RWPE1 (cell line): Measurements from ENCODE around the gene COPZ1.
A peak's percentile ranks its signal among the peaks of the same experiment; 100 is the strongest.

ENCODE experiments used
- CTCF ChIA-PET: fragments of 350-600 bp; sonication (Branson Sonifier 250); formaldehyde crosslinking; extraction: SDS; loops from one replicate; lab custom pipeline; 2021; lab: Yijun Ruan, JAX
- POLR2A ChIA-PET: fragments of 400-600 bp; formaldehyde crosslinking; extraction: SDS; loops from one replicate; lab custom pipeline; 2020; ENCODE audit warnings: antibody characterized with exemption; ENCODE audit not compliant: low non-redundant PET; lab: Yijun Ruan, JAX
- DNase-seq: peaks from one replicate; pipeline ENCODE4 v3.0.0; 2012; ENCODE audit warnings: low spot score
- H3K27ac ChIP-seq: fragments of 450-650 bp; 2 replicates; pipeline ENCODE4 v1.5.1; 2017
- TF ChIP-seq, protein P1 (sequence below): fragments of 450-650 bp; conservative IDR thresholded peaks from 2 replicates; pipeline ENCODE4 v1.5.1; 2017; ENCODE audit warnings: low read depth, mild to moderate bottlenecking

Gene COPZ1

GRCh38 chr12:54286042-54287030 is 38.6 kb upstream of the COPZ1 start:
- H3K27ac ChIP-seq = peak overlapping the region; percentile 65

GRCh38 chr12:54287261-54288157 is 37.4 kb upstream of the COPZ1 start:
- TF ChIP-seq, protein P1, sequence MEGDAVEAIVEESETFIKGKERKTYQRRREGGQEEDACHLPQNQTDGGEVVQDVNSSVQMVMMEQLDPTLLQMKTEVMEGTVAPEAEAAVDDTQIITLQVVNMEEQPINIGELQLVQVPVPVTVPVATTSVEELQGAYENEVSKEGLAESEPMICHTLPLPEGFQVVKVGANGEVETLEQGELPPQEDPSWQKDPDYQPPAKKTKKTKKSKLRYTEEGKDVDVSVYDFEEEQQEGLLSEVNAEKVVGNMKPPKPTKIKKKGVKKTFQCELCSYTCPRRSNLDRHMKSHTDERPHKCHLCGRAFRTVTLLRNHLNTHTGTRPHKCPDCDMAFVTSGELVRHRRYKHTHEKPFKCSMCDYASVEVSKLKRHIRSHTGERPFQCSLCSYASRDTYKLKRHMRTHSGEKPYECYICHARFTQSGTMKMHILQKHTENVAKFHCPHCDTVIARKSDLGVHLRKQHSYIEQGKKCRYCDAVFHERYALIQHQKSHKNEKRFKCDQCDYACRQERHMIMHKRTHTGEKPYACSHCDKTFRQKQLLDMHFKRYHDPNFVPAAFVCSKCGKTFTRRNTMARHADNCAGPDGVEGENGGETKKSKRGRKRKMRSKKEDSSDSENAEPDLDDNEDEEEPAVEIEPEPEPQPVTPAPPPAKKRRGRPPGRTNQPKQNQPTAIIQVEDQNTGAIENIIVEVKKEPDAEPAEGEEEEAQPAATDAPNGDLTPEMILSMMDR = no peak
- H3K27ac ChIP-seq = peak overlapping the region; percentile 73
- CTCF ChIA-PET = interaction anchor here (0.5 to 0.6 kb wide), 2 partner anchors 106 to 128 kb away, joined by 3 to 5 read pairs; no protein-coding TSS in a partner anchor
- POLR2A ChIA-PET = no interaction called here
- no peak for DNase-seq

More at GRCh38 chr12:54286042-54287030, 38.6 kb upstream of the COPZ1 start:
- TF ChIP-seq, protein P1 = no peak
- DNase-seq = no peak
- POLR2A ChIA-PET = interaction anchor here (0.5 to 0.6 kb wide), 2 partner anchors 10 to 39 kb away, joined by 3 read pairs; no protein-coding TSS in a partner anchor
- CTCF ChIA-PET = interaction anchor here (0.5 to 1.2 kb wide), 4 partner anchors 39 to 156 kb away, joined by 3 to 5 read pairs (median 4); partner anchors contain the start of gene COPZ1

- no peak for DNase-seq
- POLR2A ChIA-PET = interaction anchor here (0.9 kb wide), 1 partner anchor 12 kb away, joined by 3 read pairs; the partner anchor contains the start of gene HNRNPA1
- TF ChIP-seq, protein P1 = no peak
- H3K27ac ChIP-seq = 0 out of 2 replicates have a peak overlapping the region, but pooled peaks have one; percentile 1
- CTCF ChIA-PET = interaction anchor here (0.7 to 1.1 kb wide), 2 partner anchors 8 to 42 kb away, joined by 3 to 5 read pairs; no protein-coding TSS in a partner anchor
Measured at GRCh38 chr12:54292083-54292930, 32.6 kb upstream of the COPZ1 start.

- TF ChIP-seq, protein P1 = no peak
- DNase-seq = no peak
- CTCF ChIA-PET = interaction anchor here (0.7 to 1.1 kb wide), 3 partner anchors 7 to 41 kb away, joined by 3 to 5 read pairs (median 3); partner anchors contain the start of gene COPZ1
- POLR2A ChIA-PET = interaction anchor here (0.9 kb wide), 1 partner anchor 13 kb away, joined by 3 read pairs; the partner anchor contains the start of gene HNRNPA1
- H3K27ac ChIP-seq = 0 out of 2 replicates have a peak overlapping the region, but pooled peaks have one; percentile 1
Measured at GRCh38 chr12:54292931-54293241, 32.0 kb upstream of the COPZ1 start.

DNA sequence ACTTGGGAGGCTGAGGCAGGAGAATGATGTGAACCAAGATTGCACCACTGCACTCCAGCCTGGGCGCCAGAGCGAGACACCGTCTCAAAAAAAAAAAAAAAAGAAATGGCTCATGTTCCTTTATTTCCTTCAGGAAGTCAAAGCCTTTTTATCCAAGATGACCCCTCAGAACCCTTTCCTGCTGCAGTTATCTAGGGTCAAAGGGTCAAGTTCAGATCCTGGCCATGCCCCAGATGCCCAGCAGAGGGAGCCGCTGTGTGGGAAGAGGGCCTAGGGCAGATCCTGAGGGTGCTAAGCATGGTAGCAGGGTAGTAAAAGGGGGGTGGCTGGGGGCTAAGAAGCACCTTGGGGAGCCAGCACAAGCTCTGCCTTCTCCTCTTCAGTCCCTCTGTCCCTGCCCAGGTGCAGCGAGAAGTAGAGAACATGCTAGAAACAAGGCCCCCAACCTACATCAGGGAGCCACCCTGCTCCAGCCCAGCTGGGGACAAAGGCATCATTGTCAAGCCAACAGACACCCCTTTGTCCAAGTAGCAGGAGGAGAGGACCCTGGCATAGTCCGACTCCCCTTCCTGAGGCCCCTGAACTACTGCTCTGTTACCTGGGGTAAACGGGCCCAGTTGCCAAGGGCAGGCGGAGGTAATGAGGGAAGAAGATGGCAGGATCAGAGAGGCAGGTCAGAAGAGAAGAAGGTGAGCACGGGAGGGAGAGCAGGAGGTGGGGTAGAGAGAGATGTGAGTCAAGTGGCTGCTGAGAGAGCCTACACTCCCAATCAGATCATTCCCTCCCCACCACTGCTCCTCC is 30.6 kb upstream of the COPZ1 start:
- TF ChIP-seq, protein P1 = peak; percentile 64
- H3K27ac ChIP-seq = no peak overlapping the region
- DNase-seq = peak; percentile 60
- ChIA-PET POLR2A (no interaction called here), CTCF (interaction anchor here (0.7 to 1.0 kb wide), 6 partner anchors 12 to 313 kb away, joined by 3 to 7 read pairs (median 4); partner anchors contain the start of gene COPZ1)
